ENCODE data around the gene NEK6.
"Not testable (repeated sequence)": the region's sequence is repeated elsewhere in the genome, so short reads cannot be mapped to it uniquely, and the experiment has no call there.

The NEK6 gene

GRCh38 chr9:124231095-124231737 is 26.5 kb upstream of the NEK6 start:
- DNase-seq, result no peak

- no peak for DNase-seq
These were observed 19.1 kb upstream of the NEK6 start for GRCh38 chr9:124238546-124239140.

- no peak for DNase-seq
These were observed 18.3 kb upstream of the NEK6 start for GRCh38 chr9:124239249-124240073.

- no peak for DNase-seq
These were observed 15.2 kb upstream of the NEK6 start for GRCh38 chr9:124242331-124243194.

GRCh38 chr9:124247393-124247792 is 10.4 kb upstream of the NEK6 start:
- not testable (repeated sequence) for DNase-seq

GRCh38 chr9:124248066-124248465 is 9.7 kb upstream of the NEK6 start:
- DNase-seq, result no peak

GRCh38 chr9:124248960-124249359 is 8.8 kb upstream of the NEK6 start:
- DNase-seq, result no peak

- no peak for DNase-seq
These were observed 6.5 kb upstream of the NEK6 start for GRCh38 chr9:124251204-124251603.

- no peak for DNase-seq
These were observed 6.0 kb upstream of the NEK6 start for GRCh38 chr9:124251605-124252378.

- DNase-seq, result not testable (repeated sequence)
These were observed 4.9 kb upstream of the NEK6 start for GRCh38 chr9:124252878-124253277.

GRCh38 chr9:124254261-124254682 is 3.5 kb upstream of the NEK6 start:
- no peak for DNase-seq

GRCh38 chr9:124255222-124255621 is 2.5 kb upstream of the NEK6 start:
- no peak for DNase-seq

GRCh38 chr9:124256517-124257069 is 1.2 kb upstream of the NEK6 start:
- DNase-seq, result no peak

- DNase-seq, result no peak
These were observed 492 bp upstream of the NEK6 start for GRCh38 chr9:124257070-124257843.

GRCh38 chr9:124258607-124259157 is 933 bp downstream of the NEK6 start:
- no peak for DNase-seq

GRCh38 chr9:124259158-124259808 is 1.5 kb downstream of the NEK6 start:
- DNase-seq, result no peak

GRCh38 chr9:124260769-124261603 is 3.2 kb downstream of the NEK6 start:
- DNase-seq, result no peak

GRCh38 chr9:124261736-124262648 is 4.2 kb downstream of the NEK6 start:
- no peak for DNase-seq
